GM21723 (cell line): ENCODE measurements around the gene FSD2.
A peak's percentile ranks its signal among the peaks of the same experiment; 100 is the strongest.
"Not testable (repeated sequence)": the region's sequence is repeated elsewhere in the genome, so short reads cannot be mapped to it uniquely, and the experiment has no call there.

Experiments used
- ATAC-seq: cut with Tn5 transposase; IDR thresholded peaks from one replicate; pipeline ENCODE4 v1.9.1; 2021; ENCODE audit warnings: mild to moderate bottlenecking, moderate library complexity; ENCODE audit not compliant: unreplicated experiment

The FSD2 gene

DNA sequence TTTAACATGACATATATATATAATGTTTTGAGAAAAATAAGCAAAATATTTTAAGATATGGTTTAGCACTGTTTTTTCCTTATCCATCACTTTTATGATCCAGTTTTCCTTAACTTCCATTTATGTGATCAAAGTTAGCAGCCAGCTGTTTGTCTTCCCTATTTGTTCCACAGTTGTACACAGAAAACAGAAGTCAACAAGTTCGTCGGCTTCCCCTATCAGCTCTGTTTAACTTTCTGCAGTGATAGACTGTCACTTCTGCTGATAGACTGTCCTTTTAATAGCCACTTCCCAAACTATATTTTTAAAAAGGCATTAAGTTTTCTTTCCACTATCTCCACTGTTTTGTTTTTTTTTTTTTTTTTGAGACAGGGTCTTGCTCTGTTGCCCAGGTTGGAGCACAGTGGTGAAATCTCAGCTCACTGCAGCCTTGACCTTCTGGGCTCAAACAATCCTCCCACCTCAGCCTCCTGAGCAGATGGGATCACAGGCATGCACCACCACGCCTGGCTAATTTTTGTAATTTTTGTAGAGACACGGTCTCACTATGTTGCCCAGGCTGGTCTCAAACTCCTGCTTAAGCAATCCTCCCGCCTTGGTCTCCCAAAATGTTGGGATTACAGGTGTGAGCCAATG is 7.2 kb downstream of the FSD2 start:
- ATAC-seq: no peak

DNA sequence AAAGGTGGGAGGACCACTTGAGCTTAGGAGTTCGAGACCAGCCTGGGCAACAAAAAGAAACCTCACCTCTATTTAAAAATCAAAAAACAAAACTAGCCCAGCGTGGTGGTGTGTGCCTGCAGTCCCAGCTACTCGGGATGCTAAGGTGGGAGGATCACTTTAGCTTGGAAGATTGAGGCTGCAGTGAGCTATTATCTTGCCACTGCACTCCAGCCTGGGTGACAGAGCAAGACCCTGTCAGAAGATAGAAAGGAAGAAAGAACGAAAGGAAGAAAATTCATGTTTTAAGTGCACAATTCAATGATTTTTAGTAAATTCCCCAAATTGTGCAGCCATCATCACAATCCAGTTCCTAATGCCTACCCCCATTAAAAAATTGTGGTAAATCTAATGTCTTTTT is 7.8 kb downstream of the FSD2 start:
- ATAC-seq: no peak

DNA sequence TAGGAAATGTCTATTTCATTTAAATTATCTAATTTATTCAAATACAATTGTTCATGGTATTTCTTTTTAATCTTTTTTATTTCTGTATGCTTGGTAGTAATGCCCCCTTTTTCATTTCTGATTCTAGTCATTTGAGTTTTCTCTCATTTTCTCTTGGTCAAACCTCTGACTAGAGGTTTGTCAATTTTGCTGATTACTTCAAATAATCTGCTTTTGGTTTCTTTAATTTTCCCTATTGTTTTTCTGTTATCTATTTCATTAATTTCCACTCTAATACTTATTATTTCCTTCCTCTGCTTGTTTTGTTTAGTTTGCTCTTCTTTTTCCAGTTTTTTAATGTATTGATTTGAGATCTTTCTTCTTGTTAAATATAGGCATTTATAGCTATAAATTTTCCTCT is 12.1 kb downstream of the FSD2 start:
- no peak for ATAC-seq

DNA sequence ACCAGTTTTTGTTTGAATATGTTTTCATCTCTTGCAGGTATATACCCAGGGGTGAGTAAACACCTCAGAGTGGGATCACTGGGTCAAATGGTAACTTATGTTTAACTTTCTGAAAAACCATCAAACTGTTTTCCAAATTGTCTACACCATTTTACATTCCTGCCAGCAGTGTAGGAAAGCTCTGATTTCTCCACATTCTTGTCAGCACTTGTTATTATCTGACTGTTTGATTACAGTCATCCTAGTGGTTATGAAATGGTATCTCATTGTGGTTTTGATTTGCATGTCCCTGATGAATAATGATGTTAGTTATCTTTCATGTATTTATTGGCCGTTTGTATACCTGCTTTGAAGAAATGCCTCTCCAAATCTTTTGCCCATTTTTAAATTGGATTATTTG is 13.8 kb downstream of the FSD2 start:
- no peak for ATAC-seq

DNA sequence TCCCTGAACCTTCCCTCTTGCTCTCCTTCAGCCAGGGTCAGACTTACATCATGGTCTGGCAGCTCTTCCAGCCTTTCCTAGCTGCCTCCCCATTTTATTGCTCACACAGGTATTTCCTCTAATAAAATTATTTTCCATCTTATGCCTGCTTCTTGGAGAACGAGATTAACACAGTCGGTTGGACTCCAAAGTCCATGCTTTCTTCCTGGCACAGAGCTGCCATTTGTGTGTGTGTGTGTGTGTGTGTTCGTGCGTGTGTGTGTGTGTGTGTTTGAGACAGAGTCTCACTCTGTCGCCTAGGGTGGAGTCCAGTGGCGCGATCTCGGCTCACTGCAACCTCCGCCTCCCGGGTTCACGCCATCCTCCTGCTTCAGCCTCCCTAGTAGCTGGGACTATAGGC is 15.5 kb downstream of the FSD2 start:
- no peak for ATAC-seq

DNA sequence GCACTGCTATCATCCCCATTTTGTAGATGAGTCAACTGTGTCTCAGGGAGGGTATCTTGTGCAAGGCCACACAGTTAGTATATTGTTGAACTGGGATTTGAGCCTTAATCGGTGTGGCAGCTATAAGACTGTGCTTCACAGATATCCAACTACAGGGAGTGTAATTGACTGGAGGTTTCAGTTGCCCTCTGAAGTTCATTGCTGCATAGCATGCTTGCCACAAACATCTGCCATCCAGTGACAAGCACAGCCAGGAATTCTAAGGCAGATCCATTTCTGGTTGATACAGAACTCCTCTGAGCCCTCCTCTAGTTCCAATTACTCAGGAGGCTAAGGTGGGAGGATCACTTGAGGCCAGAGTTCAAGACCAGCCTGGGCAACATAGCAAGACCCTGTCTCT is 16.4 kb downstream of the FSD2 start:
- ATAC-seq: no peak

DNA sequence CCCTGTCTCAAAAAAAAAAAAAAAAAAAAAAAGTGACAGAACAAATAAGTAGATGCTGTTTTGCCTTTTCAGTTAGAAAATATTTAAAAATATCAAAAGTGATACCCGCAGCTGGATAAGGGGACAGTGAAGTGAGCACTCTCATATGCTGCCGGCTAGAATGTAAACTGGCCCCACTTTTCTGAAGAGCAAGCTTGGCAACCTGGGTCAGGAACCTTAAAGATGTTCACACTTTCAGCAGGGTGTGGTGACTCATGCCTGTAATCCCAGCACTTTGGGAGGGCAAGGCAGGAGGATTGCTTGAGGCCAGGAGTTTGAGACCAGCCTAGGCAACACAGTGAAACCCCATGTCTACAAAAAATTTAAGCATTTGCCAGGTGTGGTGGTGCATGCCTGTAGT is 17.4 kb downstream of the FSD2 start:
- ATAC-seq: no peak

DNA sequence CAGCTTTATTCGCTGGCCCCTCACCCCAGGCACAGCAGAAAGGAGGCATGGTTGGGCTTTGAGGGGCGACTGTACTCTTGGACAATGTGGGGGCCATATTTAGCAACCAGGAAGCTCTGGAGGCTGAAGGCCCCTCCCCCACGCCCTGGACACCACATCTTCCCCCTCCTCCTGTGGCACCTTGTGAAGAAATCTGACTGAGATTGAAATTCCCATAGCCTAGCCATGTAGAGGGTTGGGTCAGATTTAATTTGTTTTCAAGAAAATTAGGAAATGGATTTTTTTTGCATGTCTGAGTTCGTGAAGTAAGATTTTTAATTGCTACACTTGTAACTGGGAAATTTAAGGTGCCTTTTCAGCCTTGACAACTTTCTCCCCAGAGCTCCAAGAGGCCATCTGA is 24.5 kb downstream of the FSD2 start:
- ATAC-seq: no peak

DNA sequence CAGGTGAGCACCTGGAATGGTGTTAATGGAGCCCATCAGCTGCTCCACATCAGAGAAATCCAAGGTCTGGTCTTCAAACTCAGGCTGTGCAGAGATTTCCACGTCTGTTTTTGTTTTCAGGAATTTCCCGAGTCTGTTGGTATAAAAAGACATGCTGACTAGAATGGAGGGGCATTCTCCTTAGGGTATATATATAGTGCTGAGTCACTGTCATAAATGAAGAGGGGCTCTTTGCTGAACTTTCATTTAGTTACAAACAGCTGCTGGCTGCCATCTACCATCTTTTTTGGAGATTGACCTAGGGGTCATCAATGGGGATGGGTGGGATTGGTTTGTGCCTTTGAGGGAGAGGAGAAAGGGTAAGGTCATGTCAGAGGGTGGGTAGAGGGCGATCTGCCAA is 27.1 kb downstream of the FSD2 start:
- no peak for ATAC-seq

DNA sequence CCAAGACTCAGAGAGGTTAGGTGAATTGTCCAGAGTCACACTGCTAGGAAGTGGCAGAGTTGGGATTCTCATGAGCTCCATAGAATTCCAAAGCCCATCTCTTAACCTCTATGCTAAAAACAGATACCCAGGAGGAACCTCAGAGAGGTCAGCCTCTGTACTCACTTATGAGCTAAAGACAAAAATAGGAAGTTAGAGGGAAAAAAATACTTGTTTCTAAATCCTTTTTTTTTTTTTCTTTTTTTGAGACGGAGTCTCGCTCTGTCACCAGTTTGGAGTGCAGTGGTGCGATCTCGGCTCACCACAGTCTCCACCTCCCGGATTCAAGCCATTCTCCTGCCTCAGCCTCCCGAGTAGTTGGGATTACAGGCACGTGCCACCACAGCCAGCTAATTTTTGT is 31.4 kb downstream of the FSD2 start:
- no peak for ATAC-seq

DNA sequence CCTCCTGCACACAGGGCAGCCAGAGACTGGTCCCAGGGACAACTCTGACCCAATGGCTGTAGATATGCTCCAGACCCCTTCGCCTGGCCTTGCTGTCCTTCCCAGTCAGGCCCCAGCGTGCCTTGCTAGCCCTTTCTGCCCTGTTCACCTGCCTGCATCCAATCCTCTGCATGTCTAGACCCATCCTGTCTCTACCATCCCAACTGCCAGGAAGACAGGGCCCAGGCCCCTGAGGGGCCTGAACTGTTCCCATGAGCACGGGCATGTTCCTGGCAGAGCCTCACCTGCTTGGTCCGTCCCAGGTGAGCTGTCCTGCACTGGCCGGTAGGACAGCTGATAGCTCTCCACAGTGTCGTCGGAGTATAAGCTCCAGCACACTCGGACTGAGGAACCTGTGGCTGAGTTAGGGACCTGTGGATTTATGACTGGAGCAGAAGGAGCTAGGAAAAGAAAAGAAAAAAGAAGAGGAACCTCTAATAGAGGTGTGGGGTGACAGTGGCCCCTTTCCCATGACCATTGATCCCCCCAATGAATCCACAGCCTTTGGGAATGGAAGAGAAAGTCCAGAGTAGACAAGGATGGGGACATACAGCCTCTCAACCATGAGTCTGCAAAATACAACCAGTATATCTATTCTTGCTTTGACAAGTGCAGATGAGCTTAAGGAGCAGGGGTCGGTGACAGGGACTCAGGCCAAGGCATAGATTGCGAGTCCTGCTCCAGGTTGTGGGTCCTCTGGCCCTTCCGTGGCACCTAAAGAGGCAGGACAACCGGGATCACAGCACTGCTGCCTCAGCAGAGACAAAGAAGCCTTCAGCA is 33.9 kb downstream of the FSD2 start:
- no peak for ATAC-seq

DNA sequence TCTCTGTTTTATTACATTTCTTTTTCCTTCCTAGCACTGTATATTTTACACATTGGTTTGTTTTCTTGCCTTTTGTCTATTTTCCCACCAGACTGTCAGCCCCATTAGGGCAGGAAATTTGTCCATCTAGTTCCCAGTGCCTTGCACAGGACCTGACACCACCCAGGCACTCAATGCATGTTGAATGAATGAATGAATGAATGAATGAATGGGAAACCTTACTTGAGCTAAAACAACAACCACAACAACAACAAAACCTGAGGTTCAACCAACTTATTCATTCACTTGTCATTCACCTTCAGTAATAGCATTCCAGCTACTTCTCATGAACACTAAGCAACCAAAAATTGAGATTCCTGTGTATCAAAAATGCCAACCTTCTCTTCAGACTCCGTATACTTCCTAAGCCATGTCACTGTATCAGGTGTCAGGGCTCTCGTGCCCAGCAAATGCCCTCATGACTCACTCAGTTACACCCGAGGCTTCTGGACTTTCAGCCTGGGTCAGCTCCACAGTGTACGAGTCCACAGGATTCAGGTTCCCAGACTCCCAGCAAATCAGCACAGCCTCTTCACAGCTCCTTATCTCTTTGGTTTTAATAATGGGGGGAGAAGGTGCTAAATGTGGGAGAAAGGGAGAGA is 37.3 kb downstream of the FSD2 start:
- ATAC-seq: no peak

DNA sequence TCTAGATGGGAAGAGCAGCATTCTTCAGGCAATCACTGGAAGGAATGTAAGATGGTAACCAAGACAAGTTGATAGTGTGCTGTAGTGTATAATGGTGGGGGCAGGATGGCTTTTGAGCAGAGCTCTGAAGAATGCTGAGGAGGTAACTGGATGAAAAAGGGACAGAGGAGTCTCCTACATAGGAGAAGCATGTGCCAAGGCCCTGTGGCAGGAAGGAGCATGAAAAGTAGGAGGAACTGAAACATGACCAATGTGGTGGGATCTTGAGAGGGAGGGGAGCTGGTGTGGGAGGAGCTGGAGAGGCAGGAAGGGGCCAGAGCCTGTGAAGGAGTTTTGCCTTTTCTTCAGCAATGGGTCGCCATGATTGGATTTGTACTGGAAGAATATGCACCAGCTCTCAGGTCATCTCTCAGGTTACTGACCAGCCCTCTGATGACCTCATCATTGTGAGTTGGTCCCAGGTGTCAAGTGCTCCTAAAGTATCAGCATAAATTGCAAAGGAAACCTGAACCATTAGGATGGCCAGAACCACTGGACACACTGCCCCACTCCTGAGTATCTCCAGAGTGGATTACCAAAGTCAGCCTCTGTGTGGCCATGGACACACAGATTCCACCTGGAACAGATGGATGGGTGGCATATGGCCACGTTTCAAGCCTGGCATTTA is 38.6 kb downstream of the FSD2 start:
- no peak for ATAC-seq

DNA sequence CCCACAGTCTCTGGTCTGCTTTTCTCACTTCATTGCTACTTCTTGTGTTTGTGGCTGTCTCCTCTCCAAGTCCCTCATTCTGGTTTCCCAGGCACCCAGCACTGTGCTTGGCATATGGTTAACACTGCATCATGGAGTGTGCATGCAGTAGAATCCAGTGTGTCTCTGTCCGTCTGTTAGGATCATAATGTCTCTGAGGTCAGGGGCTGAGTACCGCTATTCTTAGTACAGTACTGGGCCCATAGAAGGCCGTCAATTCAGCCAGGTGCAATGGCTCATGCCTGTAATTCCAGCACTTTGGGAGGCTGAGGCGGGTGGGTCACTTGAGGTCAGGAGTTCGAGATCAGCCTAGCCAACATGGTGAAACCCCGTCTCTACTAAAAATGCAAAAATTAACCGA is 39.7 kb downstream of the FSD2 start:
- ATAC-seq: not testable (repeated sequence)

DNA sequence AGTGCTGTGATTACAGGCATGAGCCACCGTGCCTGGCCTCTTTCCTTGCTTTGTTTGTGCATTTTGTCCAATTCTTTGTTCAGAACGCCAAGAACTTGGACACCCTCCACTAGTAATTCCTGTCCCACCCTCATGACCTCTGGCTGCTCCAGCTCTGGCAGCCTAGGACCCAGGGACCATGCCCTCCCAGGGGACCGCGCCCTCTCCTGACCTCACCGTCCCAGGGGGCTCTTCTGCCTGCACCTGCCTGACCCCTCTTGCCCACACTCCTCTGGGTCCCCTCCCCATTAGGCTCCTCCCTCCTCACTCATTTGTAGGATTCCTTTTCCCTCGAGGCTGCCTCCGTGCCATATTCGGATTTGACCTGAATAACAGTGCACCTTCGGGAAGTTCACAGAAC is 41.1 kb downstream of the FSD2 start:
- no peak for ATAC-seq

DNA sequence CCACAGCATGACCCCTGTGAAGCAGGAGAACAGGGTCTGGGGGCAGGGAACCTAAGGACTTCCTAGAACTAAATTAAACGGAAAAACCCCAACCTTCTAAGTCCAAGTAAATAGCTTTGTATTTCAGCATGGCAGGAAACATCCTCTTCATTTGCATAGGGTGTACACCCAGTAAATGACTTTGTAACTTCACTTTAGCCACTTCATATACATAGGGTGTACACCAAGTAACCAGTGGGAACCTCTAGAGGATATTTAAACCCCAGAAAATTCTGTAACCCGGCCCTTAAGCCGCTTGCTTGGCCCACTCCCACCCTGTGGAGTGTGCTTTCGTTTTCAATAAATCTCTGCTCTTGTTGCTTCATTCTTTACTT is 41.8 kb downstream of the FSD2 start:
- no peak for ATAC-seq

DNA sequence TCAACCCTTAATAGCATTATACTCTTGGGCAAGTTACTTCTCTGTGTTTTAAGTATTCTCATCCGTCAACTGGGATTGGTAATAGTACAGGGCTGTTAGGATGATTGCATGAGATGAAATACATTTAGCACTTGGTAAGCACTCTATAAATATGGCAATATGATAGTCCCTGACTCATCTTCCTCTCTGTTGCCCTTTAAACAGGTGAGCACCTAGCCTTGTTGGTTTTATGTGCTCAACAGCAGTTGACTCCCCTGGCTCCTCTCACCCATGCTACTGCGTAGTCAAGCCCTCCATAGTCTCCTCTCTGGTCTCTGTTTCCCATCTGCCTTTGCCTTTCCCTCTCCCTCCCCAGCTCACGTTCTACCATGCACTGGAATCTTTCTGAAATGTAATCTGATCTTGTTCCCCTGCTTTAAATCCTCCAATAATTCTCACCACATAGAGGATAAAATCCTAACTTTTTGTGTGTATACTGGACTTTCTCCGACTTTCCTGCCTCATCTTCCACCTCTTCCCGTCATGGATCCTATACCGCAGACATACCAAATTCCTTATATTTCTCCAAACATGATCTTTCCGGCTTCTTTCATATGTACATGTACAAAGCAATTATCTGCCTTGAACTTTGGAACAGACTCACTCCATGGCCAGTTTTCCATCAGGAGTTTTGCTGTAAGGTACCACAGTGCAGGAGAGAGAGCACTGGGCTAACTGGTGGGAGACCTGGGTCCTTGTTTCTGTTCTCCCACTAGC is 42.3 kb downstream of the FSD2 start:
- no peak for ATAC-seq

DNA sequence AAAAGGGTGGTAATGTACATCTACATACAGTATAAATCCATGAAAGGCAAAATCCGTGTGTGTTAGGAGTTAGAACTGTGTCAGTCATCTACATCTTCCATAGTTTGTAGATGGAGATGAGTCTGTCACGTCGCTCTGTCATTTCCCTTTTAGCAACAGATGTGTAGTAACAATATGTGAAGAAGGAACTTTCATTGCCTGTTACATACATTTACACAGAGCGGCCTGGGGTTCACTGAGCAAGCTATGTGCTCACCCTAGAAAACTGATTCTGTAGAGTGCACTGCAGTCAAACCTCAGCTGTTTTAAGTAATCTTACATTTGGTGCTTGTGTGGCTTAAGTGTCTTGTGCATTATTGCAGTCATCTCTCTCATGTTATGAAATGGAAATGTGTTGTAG is 54.6 kb downstream of the FSD2 start:
- no peak for ATAC-seq

DNA sequence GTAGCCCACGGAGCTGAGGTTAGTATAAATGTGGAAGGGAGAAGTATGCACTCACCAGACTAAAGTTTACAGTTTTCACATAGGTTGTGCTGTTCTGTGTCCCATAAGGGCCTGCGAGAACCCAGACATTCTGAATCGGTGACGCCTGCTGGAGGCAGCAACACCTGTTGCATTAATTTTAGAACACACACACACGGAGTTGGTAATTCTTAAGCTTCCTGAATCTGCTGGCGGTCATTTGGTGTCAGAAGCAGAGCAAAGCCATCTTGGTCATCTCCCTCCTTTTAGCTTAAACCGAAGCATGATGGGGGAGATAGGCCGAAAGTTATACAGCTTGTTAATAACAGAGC is 55.1 kb downstream of the FSD2 start:
- ATAC-seq: peak; percentile 45

DNA sequence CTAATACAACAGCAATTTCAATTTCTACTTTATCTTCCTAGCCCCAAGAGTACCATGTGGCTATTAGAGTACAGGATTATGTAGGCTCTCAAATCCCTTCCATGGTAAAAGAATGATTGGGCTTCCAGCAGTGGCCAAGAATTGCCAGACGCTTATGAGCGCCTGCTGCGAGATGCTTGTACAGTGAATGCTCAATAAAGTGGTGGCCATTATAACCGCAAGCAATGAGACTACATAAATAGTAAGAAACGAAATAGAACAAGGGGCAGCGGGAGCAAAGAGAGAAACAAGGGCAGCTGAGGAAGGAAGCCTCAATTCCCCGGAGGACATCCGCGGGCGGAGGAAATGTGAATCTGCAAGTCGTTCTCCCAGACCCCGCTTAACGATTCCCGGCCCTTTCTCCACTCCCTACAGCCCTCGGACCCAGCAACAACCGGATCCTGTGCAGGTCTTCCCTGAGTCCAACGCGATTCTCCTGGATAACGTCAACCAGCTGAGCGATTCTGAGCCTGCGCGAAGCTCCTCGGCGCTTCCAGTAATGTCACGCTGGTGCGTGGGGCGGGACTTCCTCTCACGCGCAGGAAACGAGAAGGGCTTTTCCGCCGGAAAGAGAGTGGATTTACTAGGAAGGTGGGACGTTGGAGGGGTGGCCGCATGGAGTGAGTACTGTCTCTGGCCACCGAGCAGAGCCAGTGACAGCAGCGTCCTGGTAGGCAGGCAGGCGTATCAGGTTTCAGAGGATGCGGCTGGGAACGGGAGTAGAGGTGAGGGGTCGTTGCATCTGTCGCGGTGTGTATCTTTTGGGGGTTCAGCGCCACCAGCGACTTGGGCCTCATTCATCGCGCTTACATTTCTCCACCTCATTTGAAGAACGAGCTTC is 55.7 kb downstream of the FSD2 start:
- ATAC-seq: peak; percentile 93
